ENCODE results near the gene PCDH19. TPM values are rescaled to one million over a fixed set of nuclear protein-coding genes. Genes with fewer than 3 reads are reported as not detected.
"Not testable (repeated sequence)": the region's sequence is repeated elsewhere in the genome, so short reads cannot be mapped to it uniquely, and the experiment has no call there.

The PCDH19 gene
- total RNA-seq (not detected), polyA plus RNA-seq (not detected), total RNA-seq (0 to 0.26 (median 0.07) reads per million in 6 experiments)

GRCh38 chrX:100409610-100410590 lies at the start of gene PCDH19:
TSS of gene PCDH19 (minus strand) at chrX:100410273. CDS start at chrX:100408597, 1,676 bp downstream.
- H3K4me1 Mint-ChIP-seq = peaks cover 2 to 23% (median 15%) of the 10 kb centered on the region in 4 donors
- POLR2A ChIA-PET = no interaction called here
- no peak within 1 kb of the TSS for H3K27ac Mint-ChIP-seq
- H3K27me3 Mint-ChIP-seq = peaks cover 12 to 67% (median 41%) of the 10 kb centered on the region in 5 donors
- H3K4me3 Mint-ChIP-seq = peak within 1 kb of the TSS; percentile 64 to 85 (median 77)
- peaks cover 0 to 19% (median 0%) of the 10 kb centered on the region in 9 donors for H3K9me3 Mint-ChIP-seq
- peak; percentile 53 to 75 for ATAC-seq
- peak in 5 of 10 donors; percentile 2 to 21 (median 13) for DNase-seq
- peaks cover 0 to 5% (median 3%) of the 10 kb centered on the region in 3 donors for H3K36me3 Mint-ChIP-seq

- DNase-seq (no peak), ATAC-seq (no peak)
- Mint-ChIP-seq H3K9me3 (peaks cover 0 to 9% (median 0%) of the 10 kb centered on the region in 9 donors), H3K36me3 (no peaks in the 10 kb centered on the region), H3K27me3 (peaks cover 2 to 31% (median 9%) of the 10 kb centered on the region in 5 donors), H3K4me1 (no peaks in the 10 kb centered on the region), H3K4me3 (no peak overlapping the region), H3K27ac (no peak overlapping the region)
- POLR2A ChIA-PET = no interaction called here
Measured at GRCh38 chrX:100449696-100450608, 39.9 kb upstream of the PCDH19 start.

- no peak overlapping the region for H3K4me3 Mint-ChIP-seq
- DNase-seq (peak in 3 of 10 donors; percentile 1 to 5 (median 1)), ATAC-seq (no peak)
- no peaks in the 10 kb centered on the region for H3K4me1 Mint-ChIP-seq
- H3K36me3 Mint-ChIP-seq = no peaks in the 10 kb centered on the region
- no peak overlapping the region for H3K27ac Mint-ChIP-seq
- H3K27me3 Mint-ChIP-seq = peaks cover 2 to 30% (median 8%) of the 10 kb centered on the region in 5 donors
- H3K9me3 Mint-ChIP-seq = peaks cover 0 to 5% (median 0%) of the 10 kb centered on the region in 9 donors
- POLR2A ChIA-PET = no interaction called here
Measured at GRCh38 chrX:100447655-100448397, 37.8 kb upstream of the PCDH19 start.

GRCh38 chrX:100445593-100445992 lies 35.5 kb upstream of the PCDH19 start:
- no peak for DNase-seq
- POLR2A ChIA-PET = no interaction called here
- no peaks in the 10 kb centered on the region for H3K9me3 Mint-ChIP-seq
- no peaks in the 10 kb centered on the region for H3K4me1 Mint-ChIP-seq
- H3K27ac Mint-ChIP-seq = no peak overlapping the region
- no peaks in the 10 kb centered on the region for H3K36me3 Mint-ChIP-seq
- no peak for ATAC-seq
- no peak overlapping the region for H3K4me3 Mint-ChIP-seq
- peaks cover 0 to 16% (median 4%) of the 10 kb centered on the region in 5 donors for H3K27me3 Mint-ChIP-seq

- POLR2A ChIA-PET, H3K36me3 Mint-ChIP-seq, H3K27ac Mint-ChIP-seq, ATAC-seq, H3K9me3 Mint-ChIP-seq, H3K4me1 Mint-ChIP-seq, DNase-seq, H3K4me3 Mint-ChIP-seq: not testable (repeated sequence)
- peaks cover 0 to 15% (median 5%) of the 10 kb centered on the region in 5 donors for H3K27me3 Mint-ChIP-seq
Measured at GRCh38 chrX:100441321-100441720, 31.2 kb upstream of the PCDH19 start.

GRCh38 chrX:100440006-100440405 lies 29.9 kb upstream of the PCDH19 start:
- ATAC-seq (no peak), DNase-seq (no peak)
- Mint-ChIP-seq H3K36me3 (no peaks in the 10 kb centered on the region), H3K4me1 (no peaks in the 10 kb centered on the region), H3K9me3 (no peaks in the 10 kb centered on the region), H3K27me3 (peaks cover 0 to 5% (median 0%) of the 10 kb centered on the region in 5 donors), H3K4me3 (no peak overlapping the region), H3K27ac (no peak overlapping the region)
- POLR2A ChIA-PET = interaction anchor here (0.6 kb wide), 1 partner anchor 118 kb away, joined by 4 read pairs; no protein-coding TSS in a partner anchor

GRCh38 chrX:100435726-100436125 lies 25.7 kb upstream of the PCDH19 start:
- Mint-ChIP-seq H3K4me1 (no peaks in the 10 kb centered on the region), H3K36me3 (no peaks in the 10 kb centered on the region), H3K4me3 (no peak overlapping the region), H3K27ac (no peak overlapping the region), H3K9me3 (no peaks in the 10 kb centered on the region), H3K27me3 (peaks cover 0 to 9% (median 1%) of the 10 kb centered on the region in 5 donors)
- no peak for ATAC-seq
- POLR2A ChIA-PET = no interaction called here
- no peak for DNase-seq

- ATAC-seq (no peak), DNase-seq (no peak)
- H3K36me3 Mint-ChIP-seq = no peaks in the 10 kb centered on the region
- peaks cover 0 to 5% (median 3%) of the 10 kb centered on the region in 5 donors for H3K27me3 Mint-ChIP-seq
- H3K27ac Mint-ChIP-seq = no peak overlapping the region
- H3K4me1 Mint-ChIP-seq = no peaks in the 10 kb centered on the region
- H3K9me3 Mint-ChIP-seq = peaks cover 0 to 4% (median 0%) of the 10 kb centered on the region in 9 donors
- no peak overlapping the region for H3K4me3 Mint-ChIP-seq
- POLR2A ChIA-PET = no interaction called here
Measured at GRCh38 chrX:100424012-100424411, 13.9 kb upstream of the PCDH19 start.

- H3K4me3 Mint-ChIP-seq = no peak overlapping the region
- no peak overlapping the region for H3K27ac Mint-ChIP-seq
- peaks cover 0 to 4% (median 0%) of the 10 kb centered on the region in 9 donors for H3K9me3 Mint-ChIP-seq
- DNase-seq (no peak), ATAC-seq (no peak)
- peaks cover 0 to 2% (median 0%) of the 10 kb centered on the region in 3 donors for H3K36me3 Mint-ChIP-seq
- POLR2A ChIA-PET = no interaction called here
- no peaks in the 10 kb centered on the region for H3K4me1 Mint-ChIP-seq
- peaks cover 3 to 26% (median 12%) of the 10 kb centered on the region in 5 donors for H3K27me3 Mint-ChIP-seq
Measured at GRCh38 chrX:100418556-100418955, 8.5 kb upstream of the PCDH19 start.

- no peak for ATAC-seq
- Mint-ChIP-seq H3K9me3 (peaks cover 0 to 5% (median 0%) of the 10 kb centered on the region in 9 donors), H3K4me3 (no peak overlapping the region), H3K27me3 (peaks cover 3 to 33% (median 21%) of the 10 kb centered on the region in 5 donors), H3K36me3 (peaks cover 0 to 2% (median 0%) of the 10 kb centered on the region in 3 donors), H3K27ac (peak overlapping the region in 1 of 10 donors; percentile 10), H3K4me1 (peaks cover 0 to 6% (median 5%) of the 10 kb centered on the region in 4 donors)
- no peak for DNase-seq
- POLR2A ChIA-PET = no interaction called here
Measured at GRCh38 chrX:100417681-100418080, 7.6 kb upstream of the PCDH19 start.

GRCh38 chrX:100413229-100413628 lies 3.2 kb upstream of the PCDH19 start:
- H3K36me3 Mint-ChIP-seq = peaks cover 0 to 2% (median 0%) of the 10 kb centered on the region in 3 donors
- peak in 1 of 2 donors; percentile 30 for ATAC-seq
- peaks cover 2 to 21% (median 15%) of the 10 kb centered on the region in 4 donors for H3K4me1 Mint-ChIP-seq
- H3K27me3 Mint-ChIP-seq = peaks cover 2 to 42% (median 28%) of the 10 kb centered on the region in 5 donors
- POLR2A ChIA-PET = no interaction called here
- DNase-seq = peak in 4 of 10 donors; percentile 1 to 19 (median 11)
- peak overlapping the region in 7 of 10 donors; percentile 1 to 70 (median 34) for H3K4me3 Mint-ChIP-seq
- H3K9me3 Mint-ChIP-seq = peaks cover 0 to 10% (median 0%) of the 10 kb centered on the region in 9 donors
- H3K27ac Mint-ChIP-seq = peak overlapping the region in 1 of 10 donors; percentile 29

All from naive thymus-derived CD8-positive, alpha-beta T cell (primary cell).